HG03045 (cell line): Measurements from ENCODE around the gene GPR34.
"Not testable (repeated sequence)": the region's sequence is repeated elsewhere in the genome, so short reads cannot be mapped to it uniquely, and the experiment has no call there.

ENCODE experiments used
- ATAC-seq: cut with Tn5 transposase; IDR thresholded peaks from one replicate; pipeline ENCODE4 v1.9.1; 2021; ENCODE audit warnings: mild to moderate bottlenecking, moderate library complexity; ENCODE audit not compliant: unreplicated experiment

The GPR34 gene

GRCh38 chrX:41688835-41689234, at the start of gene GPR34:
Gene GPR34 (plus strand): TSS chrX:41688973. CDS start chrX:41695634, 6,661 bp downstream.
- no peak for ATAC-seq

- not testable (repeated sequence) for ATAC-seq
Measured at GRCh38 chrX:41646201-41646600, 42.6 kb upstream of the GPR34 start.

GRCh38 chrX:41653125-41653524, 35.6 kb upstream of the GPR34 start:
- ATAC-seq, result no peak

GRCh38 chrX:41655101-41655500, 33.7 kb upstream of the GPR34 start:
- no peak for ATAC-seq

- no peak for ATAC-seq
Measured at GRCh38 chrX:41655631-41656030, 33.1 kb upstream of the GPR34 start.

- no peak for ATAC-seq
Measured at GRCh38 chrX:41661366-41662095, 27.2 kb upstream of the GPR34 start.

GRCh38 chrX:41664375-41664901, 24.3 kb upstream of the GPR34 start:
- ATAC-seq, result peak; percentile 80

- no peak for ATAC-seq
Measured at GRCh38 chrX:41664908-41665307, 23.9 kb upstream of the GPR34 start.

- ATAC-seq, result no peak
Measured at GRCh38 chrX:41665686-41666085, 23.1 kb upstream of the GPR34 start.

- ATAC-seq, result no peak
Measured at GRCh38 chrX:41666251-41666650, 22.5 kb upstream of the GPR34 start.

- ATAC-seq, result no peak
Measured at GRCh38 chrX:41667631-41668030, 21.1 kb upstream of the GPR34 start.

- no peak for ATAC-seq
Measured at GRCh38 chrX:41670112-41670511, 18.7 kb upstream of the GPR34 start.

- ATAC-seq, result no peak
Measured at GRCh38 chrX:41671082-41671481, 17.7 kb upstream of the GPR34 start.

GRCh38 chrX:41672643-41673042, 16.1 kb upstream of the GPR34 start:
- ATAC-seq, result no peak

- not testable (repeated sequence) for ATAC-seq
Measured at GRCh38 chrX:41676361-41676760, 12.4 kb upstream of the GPR34 start.

- ATAC-seq, result no peak
Measured at GRCh38 chrX:41677183-41678060, 11.4 kb upstream of the GPR34 start.

GRCh38 chrX:41684138-41684537, 4.6 kb upstream of the GPR34 start:
- no peak for ATAC-seq

- ATAC-seq, result no peak
Measured at GRCh38 chrX:41684940-41685339, 3.8 kb upstream of the GPR34 start.

GRCh38 chrX:41686788-41687187, 2.0 kb upstream of the GPR34 start:
- no peak for ATAC-seq

GRCh38 chrX:41688156-41688555, 617 bp upstream of the GPR34 start:
- ATAC-seq, result no peak

GRCh38 chrX:41689711-41690110, 938 bp downstream of the GPR34 start:
- ATAC-seq, result no peak
